Body of pancreas (tissue), 4 donors: ENCODE data around the gene GARS1. TPM values are rescaled to one million over a fixed set of nuclear protein-coding genes. Genes with fewer than 3 reads are reported as not detected.

ENCODE experiments used
- ATAC-seq: fragments of 150-250 bp; one replicate; pipeline ENCODE4 v1.9.1; 2016
- DNase-seq, 4 donors: peaks; one replicate each; pipeline ENCODE4 v3.0.0-alpha.2; 2019
- H3K27ac ChIP-seq, 4 donors: fragments of 200-600 bp; sonication (generic); 1 replicate in 3 of 4; 2 replicates in 1 of 4; pipeline versions ENCODE4 v1.5.1 to v1.6.1; 2016 to 2019; ENCODE audit warnings: mild to moderate bottlenecking in 1 of 4, mixed read lengths in 1 of 4, moderate library complexity in 1 of 4
- H3K27me3 ChIP-seq, 2 donors: fragments of 200-600 bp; sonication (generic); one replicate each; pipeline ENCODE4 v1.6.0; 2016; ENCODE audit warnings: mild to moderate bottlenecking in 1 of 2
- H3K36me3 ChIP-seq, 2 donors: fragments of 200-600 bp; sonication (generic); replicated peaks in 1 of 2; 2 replicates each; pipeline ENCODE4 v1.5.1; 2016; ENCODE audit warnings: low read depth in 2 of 2; ENCODE audit not compliant: insufficient read depth in 1 of 2
- H3K4me1 ChIP-seq: fragments of 200-600 bp; sonication (generic); one replicate; pipeline ENCODE4 v1.6.0; 2016
- H3K4me3 ChIP-seq, 2 donors: fragments of 200-600 bp; sonication (generic); 1 replicate in 1 of 2; 2 replicates in 1 of 2; pipeline ENCODE4 v1.5.1; 2016 to 2019
- H3K9me3 ChIP-seq, 3 donors: fragments of 200-600 bp; sonication (generic); 1 replicate in 2 of 3; 2 replicates in 1 of 3; pipeline ENCODE4 v1.5.1; 2016
- CTCF ChIP-seq, 7 experiments: fragments of 450-650 bp in 4 of 7; fragments of 200-600 bp in 3 of 7; sonication (generic) in 3 of 7; IDR thresholded peaks; one replicate each; pipeline ENCODE4 v1.5.1; 2016 to 2019; ENCODE audit warnings: antibody characterized with exemption in 7 of 7
- POLR2A ChIP-seq, 3 donors: fragments of 450-650 bp; IDR thresholded peaks; one replicate each; pipeline ENCODE4 v1.6.1; 2016; ENCODE audit warnings: antibody characterized with exemption in 3 of 3, mild to moderate bottlenecking in 2 of 3
- WGBS, 2 donors: methylation state at CpG; one replicate each; pipeline ENCODE4 v1.1.5; 2017; 5-methylcytosine and 5-hydroxymethylcytosine counted together
- intact Hi-C: fragments of 100-400 bp; cut with DNase I; formaldehyde crosslinking; loops from one replicate; pipeline ENCODE4 v1.15.1; 2023
- total RNA-seq, 2 donors: library from RNA; depleted of rRNA; stranded (reverse); fragments of >200 nt; gene quantifications; one replicate each; pipeline ENCODE4 v1.1.0, GENCODE V29; 2016

The GARS1 gene
- total RNA-seq, 2 donors from 2014 or later = 43.1 to 70.9 TPM

- WGBS, 2 donors = 77 to 87% methylated on average over 7 of the region's 7 CpGs
- Histone ChIP-seq H3K27me3 (no peaks in the 10 kb centered on the region), H3K36me3 (no peaks in the 10 kb centered on the region), H3K9me3 (no peaks in the 10 kb centered on the region), H3K4me1 (peaks cover 20% of the 10 kb centered on the region), H3K4me3 (no peak overlapping the region), H3K27ac (peak overlapping the region in 3 of 4 donors; percentile 66 to 88 (median 81))
- no peak for TF ChIP-seq CTCF (IDR thresholded peaks at IDR 0.05)
- no peak for TF ChIP-seq POLR2A (IDR thresholded peaks at IDR 0.05)
- ATAC-seq = no peak
- intact Hi-C loops = no loop called here
- DNase-seq = peak in 1 of 4 donors; percentile 30
Observed at GRCh38 chr7:30549931-30550493, 44.7 kb upstream of the GARS1 start.

- DNase-seq (no peak), ATAC-seq (no peak)
- no peak overlapping the region for H3K27ac ChIP-seq
- H3K4me3 ChIP-seq = no peak overlapping the region
- H3K4me1 ChIP-seq = peaks cover 20% of the 10 kb centered on the region
- 32 to 65% methylated on average over 1 of the region's 1 CpG for WGBS, 2 donors
- TF ChIP-seq POLR2A (IDR thresholded peaks at IDR 0.05) (no peak), CTCF (IDR thresholded peaks at IDR 0.05) (no peak)
- intact Hi-C loops = no loop called here
- H3K36me3 ChIP-seq = no peaks in the 10 kb centered on the region
- no peaks in the 10 kb centered on the region for H3K9me3 ChIP-seq
- no peaks in the 10 kb centered on the region for H3K27me3 ChIP-seq
Observed at GRCh38 chr7:30552330-30552729, 42.3 kb upstream of the GARS1 start.

- DNase-seq = no peak
- TF ChIP-seq CTCF (IDR thresholded peaks at IDR 0.05) (no peak), POLR2A (IDR thresholded peaks at IDR 0.05) (no peak)
- Histone ChIP-seq H3K27me3 (no peaks in the 10 kb centered on the region), H3K9me3 (no peaks in the 10 kb centered on the region), H3K36me3 (no peaks in the 10 kb centered on the region), H3K4me1 (peaks cover 20% of the 10 kb centered on the region), H3K4me3 (no peak overlapping the region), H3K27ac (no peak overlapping the region)
- no peak for ATAC-seq
- intact Hi-C loops = no loop called here
Observed at GRCh38 chr7:30553141-30553540, 41.5 kb upstream of the GARS1 start.

- no peaks in the 10 kb centered on the region for H3K27me3 ChIP-seq
- WGBS, 2 donors = 76 to 82% methylated on average over 3 of the region's 3 CpGs
- no peak overlapping the region for H3K4me3 ChIP-seq
- ATAC-seq (no peak), DNase-seq (no peak)
- H3K27ac ChIP-seq = no peak overlapping the region
- H3K36me3 ChIP-seq = no peaks in the 10 kb centered on the region
- H3K4me1 ChIP-seq = peaks cover 20% of the 10 kb centered on the region
- no peaks in the 10 kb centered on the region for H3K9me3 ChIP-seq
- intact Hi-C loops = no loop called here
- TF ChIP-seq POLR2A (IDR thresholded peaks at IDR 0.05) (no peak), CTCF (IDR thresholded peaks at IDR 0.05) (no peak)
Observed at GRCh38 chr7:30553546-30553945, 41.1 kb upstream of the GARS1 start.

GRCh38 chr7:30555525-30555924 is 39.2 kb upstream of the GARS1 start:
- 90 to 96% methylated on average over 2 of the region's 2 CpGs for WGBS, 2 donors
- no peaks in the 10 kb centered on the region for H3K9me3 ChIP-seq
- ATAC-seq = no peak

More at GRCh38 chr7:30555525-30555924, 39.2 kb upstream of the GARS1 start:
- Histone ChIP-seq H3K27me3 (no peaks in the 10 kb centered on the region), H3K27ac (no peak overlapping the region), H3K36me3 (no peaks in the 10 kb centered on the region), H3K4me3 (no peak overlapping the region), H3K4me1 (peaks cover 12% of the 10 kb centered on the region)
- no peak for DNase-seq
- TF ChIP-seq CTCF (IDR thresholded peaks at IDR 0.05) (no peak), POLR2A (IDR thresholded peaks at IDR 0.05) (no peak)
- intact Hi-C loops = no loop called here
